ENCODE results near the gene PSMB10. TPM values are rescaled to one million over a fixed set of nuclear protein-coding genes. Genes with fewer than 3 reads are reported as not detected.

The PSMB10 gene
- total RNA-seq, 1 experiment from 2014 or later = 26.9 TPM

DNA sequence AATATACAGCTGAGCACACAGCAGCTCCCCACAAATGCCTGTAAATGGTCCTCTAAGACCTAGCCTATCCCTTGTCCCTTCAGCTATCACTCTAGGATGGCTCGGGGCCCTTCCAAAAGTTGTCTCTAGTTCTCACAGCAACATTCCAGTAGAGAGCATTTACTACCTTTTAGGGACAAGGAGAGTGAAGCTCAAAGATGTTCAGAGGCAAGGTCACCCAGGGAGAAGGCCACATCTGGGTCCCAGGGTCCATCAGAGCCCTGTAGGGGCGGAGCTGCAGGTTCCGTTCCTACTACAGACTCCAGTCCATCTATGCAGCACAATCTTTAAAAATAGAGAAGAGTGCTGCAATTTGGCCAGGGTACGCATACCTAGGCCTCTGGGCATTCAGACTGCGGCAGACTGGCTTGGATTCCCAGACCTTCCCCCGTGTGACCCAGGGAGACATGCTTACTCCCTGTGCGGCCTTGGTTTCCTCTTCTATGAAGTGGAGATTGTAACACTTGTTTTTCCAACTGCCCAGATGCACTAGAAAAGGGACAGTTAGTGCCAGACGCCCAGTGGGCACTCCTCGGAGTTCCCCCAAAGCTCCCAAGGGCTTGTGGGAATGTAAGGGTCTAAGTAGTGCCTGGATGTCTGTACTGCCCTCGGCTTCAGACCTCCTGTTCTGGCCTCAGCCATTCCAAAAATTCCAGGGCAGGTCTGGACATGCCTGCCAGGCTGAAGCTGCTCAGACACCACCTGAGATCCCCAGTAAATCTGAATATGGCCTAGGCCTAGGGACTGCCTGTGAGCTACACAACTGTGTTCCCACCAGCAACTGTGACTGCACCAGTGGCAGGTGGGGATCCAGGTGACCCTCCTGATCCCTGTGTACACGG is 29.3 kb upstream of the PSMB10 start:
- Mint-ChIP-seq H3K27ac (ENCODE audit: unreplicated experiment) (peak overlapping the region; percentile 93), H3K4me3 (ENCODE audit: unreplicated experiment) (peak overlapping the region; percentile 89), H3K36me3 (ENCODE audit: insufficient read depth, unreplicated experiment) (peaks cover 55% of the 10 kb centered on the region), H3K27me3 (ENCODE audit: insufficient read depth, unreplicated experiment) (no peaks in the 10 kb centered on the region), H3K4me1 (ENCODE audit: low read depth, unreplicated experiment) (peaks cover 35% of the 10 kb centered on the region), H3K9me3 (ENCODE audit: unreplicated experiment) (no peaks in the 10 kb centered on the region)
- Histone ChIP-seq H3K9me3 (no peaks in the 10 kb centered on the region), H3K36me3 (ENCODE audit: control insufficient read depth, insufficient read depth, low read length) (peaks cover 8% of the 10 kb centered on the region), H3K4me1 (peaks cover 29% of the 10 kb centered on the region), H3K4me3 (ENCODE audit: low read depth, low read length) (no peak overlapping the region), H3K27me3 (replicated peaks; ENCODE audit: control insufficient read depth, insufficient read depth, low read length) (no peaks in the 10 kb centered on the region)
- DNase-seq = peak; percentile 82 to 91
- CTCF ChIA-PET = interaction anchor here (0.5 to 1.5 kb wide), 5 partner anchors 22 to 552 kb away, joined by 3 to 7 read pairs (median 3); partner anchors contain the start of genes LCAT and PARD6A
- TF ChIP-seq, protein P1, sequence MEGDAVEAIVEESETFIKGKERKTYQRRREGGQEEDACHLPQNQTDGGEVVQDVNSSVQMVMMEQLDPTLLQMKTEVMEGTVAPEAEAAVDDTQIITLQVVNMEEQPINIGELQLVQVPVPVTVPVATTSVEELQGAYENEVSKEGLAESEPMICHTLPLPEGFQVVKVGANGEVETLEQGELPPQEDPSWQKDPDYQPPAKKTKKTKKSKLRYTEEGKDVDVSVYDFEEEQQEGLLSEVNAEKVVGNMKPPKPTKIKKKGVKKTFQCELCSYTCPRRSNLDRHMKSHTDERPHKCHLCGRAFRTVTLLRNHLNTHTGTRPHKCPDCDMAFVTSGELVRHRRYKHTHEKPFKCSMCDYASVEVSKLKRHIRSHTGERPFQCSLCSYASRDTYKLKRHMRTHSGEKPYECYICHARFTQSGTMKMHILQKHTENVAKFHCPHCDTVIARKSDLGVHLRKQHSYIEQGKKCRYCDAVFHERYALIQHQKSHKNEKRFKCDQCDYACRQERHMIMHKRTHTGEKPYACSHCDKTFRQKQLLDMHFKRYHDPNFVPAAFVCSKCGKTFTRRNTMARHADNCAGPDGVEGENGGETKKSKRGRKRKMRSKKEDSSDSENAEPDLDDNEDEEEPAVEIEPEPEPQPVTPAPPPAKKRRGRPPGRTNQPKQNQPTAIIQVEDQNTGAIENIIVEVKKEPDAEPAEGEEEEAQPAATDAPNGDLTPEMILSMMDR (IDR thresholded peaks at IDR 0.05; ENCODE audit: insufficient read depth in 1 of 2, low read depth in 1 of 2, low read length in 1 of 2, severe bottlenecking in 1 of 2, unreplicated experiment in 1 of 2) = no peak
- POLR2A ChIA-PET = interaction anchor here (0.6 to 1.3 kb wide), 8 partner anchors 28 to 777 kb away, joined by 3 to 9 read pairs (median 3); partner anchors contain the start of genes ESRP2 and NFATC3
- intact Hi-C loops (cut with micrococcal nuclease; ENCODE audit: unreplicated experiment) = no loop called here
- BruUV-seq (replicated peaks) = TSS peak; percentile 33

DNA sequence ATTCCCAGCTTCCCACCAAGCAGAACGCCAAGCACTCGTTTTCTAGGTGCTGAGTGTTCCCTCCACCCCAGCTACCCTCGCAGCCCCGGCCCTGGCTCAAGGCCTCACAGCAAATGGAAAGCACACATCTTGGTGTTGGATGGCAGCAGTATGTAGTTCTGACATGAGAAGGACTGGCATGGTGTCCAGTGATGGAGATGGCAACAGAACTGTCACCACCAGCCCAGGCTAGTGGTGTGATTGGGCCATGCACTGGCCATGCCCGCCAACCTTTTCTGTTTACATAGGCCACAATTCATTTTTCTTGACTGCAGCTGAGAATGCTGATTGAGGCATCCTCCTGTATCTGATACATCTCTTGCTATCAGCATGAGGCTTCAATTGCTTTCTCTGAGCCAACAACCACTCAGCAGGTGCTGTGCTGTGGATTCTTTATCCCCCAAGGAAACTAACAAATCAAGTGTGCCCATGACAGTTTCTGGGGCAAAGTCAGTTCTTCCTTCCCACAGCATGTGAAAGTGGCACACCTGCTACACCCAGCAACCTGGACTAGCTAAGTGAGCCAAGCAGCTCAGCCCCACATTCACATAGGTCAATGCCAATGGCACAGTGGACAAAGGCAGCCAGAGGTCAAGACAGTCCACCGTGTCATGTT is 28.0 kb upstream of the PSMB10 start:
- H3K27me3 Mint-ChIP-seq (ENCODE audit: insufficient read depth, unreplicated experiment) = no peaks in the 10 kb centered on the region
- ChIA-PET CTCF (interaction anchor here (0.8 kb wide), 1 partner anchor 76 kb away, joined by 3 read pairs; no protein-coding TSS in a partner anchor), POLR2A (no interaction called here)
- H3K9me3 ChIP-seq = no peaks in the 10 kb centered on the region
- H3K36me3 ChIP-seq (ENCODE audit: control insufficient read depth, insufficient read depth, low read length) = peaks cover 12% of the 10 kb centered on the region
- peak overlapping the region; percentile 93 for H3K27ac Mint-ChIP-seq (ENCODE audit: unreplicated experiment)
- H3K36me3 Mint-ChIP-seq (ENCODE audit: insufficient read depth, unreplicated experiment) = peaks cover 56% of the 10 kb centered on the region
- H3K4me3 ChIP-seq (ENCODE audit: low read depth, low read length) = no peak overlapping the region
- H3K27me3 ChIP-seq (replicated peaks; ENCODE audit: control insufficient read depth, insufficient read depth, low read length) = no peaks in the 10 kb centered on the region
- intact Hi-C loops (cut with micrococcal nuclease; ENCODE audit: unreplicated experiment) = no loop called here
- no TSS peak for BruUV-seq (replicated peaks)
- peaks cover 29% of the 10 kb centered on the region for H3K4me1 ChIP-seq
- TF ChIP-seq, protein P1 (IDR thresholded peaks at IDR 0.05; ENCODE audit: insufficient read depth in 1 of 2, low read depth in 1 of 2, low read length in 1 of 2, severe bottlenecking in 1 of 2, unreplicated experiment in 1 of 2) = no peak
- peaks cover 35% of the 10 kb centered on the region for H3K4me1 Mint-ChIP-seq (ENCODE audit: low read depth, unreplicated experiment)
- H3K9me3 Mint-ChIP-seq (ENCODE audit: unreplicated experiment) = no peaks in the 10 kb centered on the region
- no peak for DNase-seq
- no peak overlapping the region for H3K4me3 Mint-ChIP-seq (ENCODE audit: unreplicated experiment)

DNA sequence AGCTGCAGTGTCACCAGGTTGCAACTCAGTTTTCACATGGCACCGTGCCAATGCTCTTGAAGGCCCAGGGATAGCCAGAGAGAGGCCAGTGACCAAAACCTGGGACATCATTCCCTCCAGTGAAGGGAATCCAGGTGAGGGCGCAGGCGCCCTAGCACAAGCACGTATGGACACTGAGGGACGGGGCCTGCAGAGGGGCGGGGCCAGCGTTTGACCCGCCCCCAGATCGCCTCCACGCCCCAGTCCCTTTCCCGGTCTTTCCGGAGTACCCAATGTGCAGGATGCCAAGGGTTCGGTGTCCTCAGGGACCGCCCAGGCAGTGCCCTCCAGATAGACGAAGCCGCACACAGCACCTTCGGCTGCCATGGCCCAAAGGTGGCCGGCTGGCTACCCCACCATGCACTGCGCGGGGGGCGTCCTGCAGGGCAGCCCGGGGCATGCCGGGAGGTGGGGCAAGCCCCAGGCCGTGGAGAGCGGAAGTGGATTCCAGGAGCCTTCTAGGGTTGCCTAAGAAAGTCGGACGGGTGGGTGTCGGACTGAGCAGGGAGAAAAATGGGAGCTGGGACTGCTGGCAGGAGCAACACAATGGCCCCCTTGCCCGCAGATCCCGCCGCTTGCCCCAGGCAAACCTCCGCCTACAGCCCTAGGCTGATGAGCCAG is 27.1 kb upstream of the PSMB10 start:
- Histone ChIP-seq H3K27me3 (replicated peaks; ENCODE audit: control insufficient read depth, insufficient read depth, low read length) (no peaks in the 10 kb centered on the region), H3K4me1 (peaks cover 24% of the 10 kb centered on the region), H3K36me3 (ENCODE audit: control insufficient read depth, insufficient read depth, low read length) (peaks cover 12% of the 10 kb centered on the region), H3K4me3 (ENCODE audit: low read depth, low read length) (no peak overlapping the region), H3K9me3 (no peaks in the 10 kb centered on the region)
- TF ChIP-seq, protein P1 (IDR thresholded peaks at IDR 0.05; ENCODE audit: insufficient read depth in 1 of 2, low read depth in 1 of 2, low read length in 1 of 2, severe bottlenecking in 1 of 2, unreplicated experiment in 1 of 2) = no peak
- no peak for DNase-seq
- Mint-ChIP-seq H3K27me3 (ENCODE audit: insufficient read depth, unreplicated experiment) (no peaks in the 10 kb centered on the region), H3K9me3 (ENCODE audit: unreplicated experiment) (no peaks in the 10 kb centered on the region), H3K4me3 (ENCODE audit: unreplicated experiment) (no peak overlapping the region), H3K27ac (ENCODE audit: unreplicated experiment) (no peak overlapping the region), H3K4me1 (ENCODE audit: low read depth, unreplicated experiment) (peaks cover 27% of the 10 kb centered on the region), H3K36me3 (ENCODE audit: insufficient read depth, unreplicated experiment) (peaks cover 50% of the 10 kb centered on the region)
- POLR2A ChIA-PET = no interaction called here
- CTCF ChIA-PET = interaction anchor here (0.8 kb wide), 1 partner anchor 77 kb away, joined by 3 read pairs; no protein-coding TSS in a partner anchor
- no TSS peak for BruUV-seq (replicated peaks)
- intact Hi-C loops (cut with micrococcal nuclease; ENCODE audit: unreplicated experiment) = no loop called here

Data from Caco-2 (cell line).